H1 (cell line): ENCODE results near the gene KRT72. TPM values are rescaled to one million over a fixed set of nuclear protein-coding genes. Genes with fewer than 3 reads are reported as not detected.

Experiments used
- CTCF ChIA-PET: fragments of 300-600 bp; sonication (Branson Sonifier 250); formaldehyde crosslinking; loops from one replicate; lab custom pipeline; 2021; ENCODE audit not compliant: partially characterized antibody; lab: Charles Lee
- POLR2A ChIA-PET: fragments of 300-600 bp; sonication (Branson Sonifier 250); formaldehyde crosslinking; loops from one replicate; lab custom pipeline; 2021; ENCODE audit warnings: inconsistent platforms; ENCODE audit not compliant: partially characterized antibody; lab: Charles Lee
- DNase-seq, 2 experiments: peaks; one replicate each; pipeline versions ENCODE4 v3.0.0 to v3.0.0-alpha.2; 2010 to 2022; ENCODE audit warnings: low spot score in 2 of 2, low read depth in 1 of 2, mixed read lengths in 1 of 2
- FAIRE-seq: peaks from 2 replicates; lab custom pipeline; 2011; peaks lifted over from hg19 to GRCh38; lab: Jason Lieb, UNC
- H2AFZ ChIP-seq: 2 replicates; pipeline ENCODE4 v1.8.1; 2012; ENCODE audit warnings: low read length, inconsistent platforms
- H2AK5ac ChIP-seq: 2 replicates; pipeline ENCODE4 v1.6.1; 2013; ENCODE audit warnings: low read depth, low read length
- H2BK120ac ChIP-seq: replicated peaks from 2 replicates; pipeline ENCODE3; 2013; ENCODE audit warnings: low read depth, low read length, inconsistent platforms
- H2BK12ac ChIP-seq: 2 replicates; pipeline ENCODE4 v1.6.1; 2013; ENCODE audit warnings: low read depth, low read length
- H2BK15ac ChIP-seq: 2 replicates; pipeline ENCODE4 v1.6.1; 2013; ENCODE audit warnings: low read length
- H2BK20ac ChIP-seq: 2 replicates; pipeline ENCODE4 v1.6.1; 2013; ENCODE audit warnings: low read length
- H2BK5ac ChIP-seq: 2 replicates; pipeline ENCODE4 v1.6.1; 2013; ENCODE audit warnings: low read depth, low read length
- H3K14ac ChIP-seq: 2 replicates; pipeline ENCODE4 v1.6.1; 2013; ENCODE audit warnings: inconsistent platforms; ENCODE audit not compliant: insufficient read length
- H3K18ac ChIP-seq: 2 replicates; pipeline ENCODE4 v1.6.1; 2013; ENCODE audit warnings: low read length; ENCODE audit errors: extremely low read depth
- H3K23ac ChIP-seq: 2 replicates; pipeline ENCODE4 v1.6.1; 2013; ENCODE audit warnings: inconsistent platforms; ENCODE audit not compliant: insufficient read length
- H3K23me2 ChIP-seq: 2 replicates; pipeline ENCODE4 v1.6.1; 2013; ENCODE audit warnings: low read depth, low read length
- H3K27ac ChIP-seq: 2 replicates; pipeline ENCODE4 v1.6.1; 2011; ENCODE audit warnings: low read depth, low read length, inconsistent platforms
- H3K27me3 ChIP-seq, 4 experiments: replicated peaks in 1 of 4; 1 replicate in 1 of 4; 2 replicates in 3 of 4; pipeline versions ENCODE4 v1.6.1 to v1.8.1; 2011 to 2013; ENCODE audit warnings: low read length in 3 of 4, mild to moderate bottlenecking in 3 of 4, inconsistent platforms in 2 of 4, mixed read lengths in 2 of 4, moderate library complexity in 1 of 4; ENCODE audit not compliant: control insufficient read depth in 3 of 4, insufficient read depth in 3 of 4; ENCODE audit errors: extremely low read depth in 1 of 4
- H3K36me3 ChIP-seq, 4 experiments: 2 replicates each; pipeline versions ENCODE4 v1.6.1 to v1.8.1; 2011 to 2013; ENCODE audit warnings: mild to moderate bottlenecking in 4 of 4, low read length in 3 of 4, moderate library complexity in 2 of 4, control low read depth in 1 of 4, inconsistent platforms in 1 of 4; ENCODE audit not compliant: insufficient read depth in 4 of 4, control insufficient read depth in 2 of 4
- H3K4ac ChIP-seq: replicated peaks from 2 replicates; pipeline ENCODE3; 2013; ENCODE audit warnings: low read length, low read depth, mixed read lengths, inconsistent platforms; ENCODE audit not compliant: insufficient read length
- H3K4me1 ChIP-seq, 4 experiments: replicated peaks in 1 of 4; 1 replicate in 1 of 4; 2 replicates in 3 of 4; pipeline versions ENCODE4 v1.6.1 to v1.8.1; 2011 to 2013; ENCODE audit warnings: low read length in 3 of 4, inconsistent platforms in 2 of 4, mixed read lengths in 1 of 4; ENCODE audit not compliant: insufficient read depth in 4 of 4, control insufficient read depth in 3 of 4
- H3K4me2 ChIP-seq, 2 experiments: 2 replicates each; pipeline versions ENCODE4 v1.6.1 to v1.8.1; 2011 to 2013; ENCODE audit warnings: low read depth in 2 of 2, low read length in 2 of 2, control low read depth in 1 of 2, inconsistent platforms in 1 of 2, mild to moderate bottlenecking in 1 of 2; ENCODE audit not compliant: insufficient read depth in 1 of 2
- H3K4me3 ChIP-seq, 4 experiments: fragments of 200-600, 300-600 bp in 1 of 4; sonication (generic), shearing (Covaris generic), sonication (Bioruptor Twin) in 1 of 4; 2 replicates each; pipeline versions ENCODE4 v1.5.1 to v1.8.1; 2011 to 2016; ENCODE audit warnings: low read length in 4 of 4, low read depth in 3 of 4, control low read depth in 2 of 4, inconsistent platforms in 2 of 4, mild to moderate bottlenecking in 2 of 4, mixed read lengths in 1 of 4, moderate library complexity in 1 of 4; ENCODE audit not compliant: insufficient read depth in 2 of 4; ENCODE audit errors: extremely low read depth in 1 of 4
- H3K56ac ChIP-seq: replicated peaks from 2 replicates; pipeline ENCODE3; 2013; ENCODE audit warnings: low read depth, mild to moderate bottlenecking, mixed read lengths, low read length, inconsistent platforms; ENCODE audit not compliant: insufficient read length
- H3K79me1 ChIP-seq: 2 replicates; pipeline ENCODE4 v1.6.1; 2013; ENCODE audit warnings: low read depth, low read length, control low read depth
- H3K79me2 ChIP-seq, 2 experiments: 2 replicates each; pipeline versions ENCODE4 v1.6.1 to v1.8.1; 2012 to 2013; ENCODE audit warnings: low read length in 2 of 2, mild to moderate bottlenecking in 2 of 2, inconsistent platforms in 1 of 2; ENCODE audit not compliant: insufficient read depth in 2 of 2, control insufficient read depth in 1 of 2
- H3K9ac ChIP-seq, 4 experiments: replicated peaks in 1 of 4; 1 replicate in 1 of 4; 2 replicates in 3 of 4; pipeline versions ENCODE4 v1.6.1 to v1.8.1; 2011 to 2013; ENCODE audit warnings: low read depth in 3 of 4, low read length in 3 of 4, control low read depth in 2 of 4, mild to moderate bottlenecking in 2 of 4, moderate library complexity in 2 of 4, inconsistent platforms in 1 of 4; ENCODE audit errors: extremely low read depth in 1 of 4
- H3K9me3 ChIP-seq, 2 experiments: 2 replicates each; pipeline versions ENCODE4 v1.6.1 to v1.8.1; 2012 to 2013; ENCODE audit warnings: mild to moderate bottlenecking in 2 of 2, moderate library complexity in 2 of 2, control low read depth in 1 of 2, inconsistent platforms in 1 of 2, low read depth in 1 of 2, low read length in 1 of 2, mixed read lengths in 1 of 2; ENCODE audit not compliant: insufficient read depth in 2 of 2
- H4K20me1 ChIP-seq, 2 experiments: replicated peaks in 1 of 2; 2 replicates each; pipeline versions ENCODE3 to v1.8.1; 2011 to 2013; ENCODE audit warnings: inconsistent platforms in 2 of 2, low read length in 2 of 2, mild to moderate bottlenecking in 1 of 2; ENCODE audit not compliant: insufficient read depth in 2 of 2, control insufficient read depth in 1 of 2
- H4K5ac ChIP-seq: 2 replicates; pipeline ENCODE4 v1.6.1; 2013; ENCODE audit warnings: low read length, low read depth, mixed read lengths, inconsistent platforms; ENCODE audit not compliant: insufficient read length
- H4K8ac ChIP-seq: 2 replicates; pipeline ENCODE4 v1.8.0; 2013; ENCODE audit warnings: mild to moderate bottlenecking, moderate library complexity, low read length, inconsistent platforms; ENCODE audit not compliant: insufficient read depth; ENCODE audit errors: extremely low read depth
- H4K91ac ChIP-seq: replicated peaks from 2 replicates; pipeline ENCODE3; 2013; ENCODE audit warnings: low read length, mixed read lengths, inconsistent platforms; ENCODE audit not compliant: insufficient read length
- E2F6 ChIP-seq: IDR thresholded peaks from 2 replicates; pipeline ENCODE4 v1.6.1; 2012; ENCODE audit warnings: inconsistent platforms
- POU5F1 ChIP-seq: IDR thresholded peaks from 2 replicates; pipeline ENCODE4 v1.6.1; 2011; ENCODE audit warnings: low read depth, mild to moderate bottlenecking, low read length, moderate library complexity
- WGBS, 2 experiments: shearing (Covaris generic) in 1 of 2; methylation state at CpG; one replicate each; pipeline versions ENCODE4 v1.1.6 to v1.1.7; 2013 to 2015; ENCODE audit warnings: low lambda C conversion rate in 2 of 2, mixed read lengths in 2 of 2, inconsistent platforms in 1 of 2, low coverage in 1 of 2, missing lambda C conversion rate in 1 of 2; ENCODE audit not compliant: insufficient replicate concordance in 2 of 2, insufficient coverage in 1 of 2, insufficient read length in 1 of 2; ENCODE audit errors: extremely low coverage in 1 of 2, missing lambda C conversion rate in 1 of 2; 5-methylcytosine and 5-hydroxymethylcytosine counted together
- polyA plus RNA-seq, 7 experiments: library from polyadenylated mRNA; depleted of rRNA in 3 of 7; stranded (reverse) in 5 of 7; unstranded in 2 of 7; fragments of >200 nt in 5 of 7; fragments of 200-250 nt in 2 of 7; gene quantifications; 1 replicate in 5 of 7; 2 replicates in 1 of 7; 4 replicates in 1 of 7; pipeline versions ENCODE4 v1.2.1 to v1.2.3, GENCODE V29; 2011 to 2013; ENCODE audit warnings: missing spikeins in 2 of 7, mixed read lengths in 2 of 7
- total RNA-seq: library from RNA; stranded (reverse); fragmentation: NEBNext Ultra II Directional; extraction: Animal tissue kit (Norgen Biotek cat#: 25700); gene quantifications from 2 replicates; pipeline ENCODE4 v1.2.1, GENCODE V29; 2021

KRT72 gene
- total and polyA plus RNA-seq, 2 of the 8 experiments (the other 6 are each of a cell fraction or from before 2014, with no cell fraction given) = not detected

- FAIRE-seq (no peak), DNase-seq (peak in 1 of 2 experiments; percentile 28)
- no peak overlapping the region for H2BK120ac ChIP-seq
- no peak overlapping the region for H3K4ac ChIP-seq
- TF ChIP-seq POU5F1 = no peak
- TF ChIP-seq E2F6 = no peak
- H3K14ac ChIP-seq = no peak overlapping the region
- POLR2A ChIA-PET = no interaction called here
- no peak overlapping the region for H2AK5ac ChIP-seq
- H3K9me3 ChIP-seq = no peaks in the 10 kb centered on the region
- H2AFZ ChIP-seq = no peak overlapping the region
- H2BK12ac ChIP-seq = no peak overlapping the region
- no peak overlapping the region for H3K18ac ChIP-seq
- WGBS, 2 experiments = 100% methylated on average over 7 of the region's 7 CpGs; no CpG with 5 or more reads in 1 of the 2 experiments
- no peaks in the 10 kb centered on the region; a peak in 1 of 7 replicates for H3K4me1 ChIP-seq
- no peaks in the 10 kb centered on the region for H3K27me3 ChIP-seq
- no peaks in the 10 kb centered on the region for H3K36me3 ChIP-seq
- no peak overlapping the region for H4K91ac ChIP-seq
- no peak overlapping the region for H3K4me3 ChIP-seq
- no peak overlapping the region for H4K5ac ChIP-seq
- no peak overlapping the region for H2BK15ac ChIP-seq
- no peak overlapping the region for H3K56ac ChIP-seq
- no peak overlapping the region for H4K8ac ChIP-seq
- no peak overlapping the region for H3K9ac ChIP-seq
- H2BK20ac ChIP-seq = no peak overlapping the region
- H3K79me1 ChIP-seq = no peaks in the 10 kb centered on the region
- no peaks in the 10 kb centered on the region for H4K20me1 ChIP-seq
- CTCF ChIA-PET = interaction anchor here (1.0 to 2.8 kb wide), 7 partner anchors 35 to 371 kb away, joined by 3 to 8 read pairs (median 5); no protein-coding TSS in a partner anchor
- no peak overlapping the region for H3K4me2 ChIP-seq
- H3K27ac ChIP-seq = no peak overlapping the region
- H2BK5ac ChIP-seq = no peak overlapping the region
- H3K23ac ChIP-seq = no peak overlapping the region
- no peaks in the 10 kb centered on the region for H3K79me2 ChIP-seq
- no peaks in the 10 kb centered on the region for H3K23me2 ChIP-seq
Observed at GRCh38 chr12:52617403-52617785, 16.1 kb upstream of the KRT72 start.
